Measurements from ENCODE around the gene SYNGR1.

GRCh38 chr22:39381009-39381755 lies 31.4 kb downstream of the SYNGR1 start:
- TF ChIP-seq POLR2A (IDR thresholded peaks at IDR 0.05) (no peak), CTCF (IDR thresholded peaks at IDR 0.05) (no peak), POLR2AphosphoS5 (IDR thresholded peaks at IDR 0.05) (no peak), EP300 (IDR thresholded peaks at IDR 0.05) (no peak)

Measured in stomach (tissue), 4 donors.